Upper lobe of right lung (tissue), 1 donor: ENCODE results near the gene CHST2. TPM values are rescaled to one million over a fixed set of nuclear protein-coding genes. Genes with fewer than 3 reads are reported as not detected.

ENCODE experiments used
- ATAC-seq: fragments of 200-7000 bp; cut with Tn5 transposase; one replicate; pipeline ENCODE4 v1.9.1; 2020; ENCODE audit warnings: mild to moderate bottlenecking, moderate library complexity
- DNase-seq: peaks from one replicate; pipeline ENCODE4 v3.0.0-alpha.2; 2020
- H3K27ac ChIP-seq: fragments of 200-600 bp; one replicate; pipeline ENCODE4 v1.8.0; 2022
- H3K27me3 ChIP-seq: fragments of 200-600 bp; one replicate; pipeline ENCODE4 v1.8.0; 2022; ENCODE audit warnings: mild to moderate bottlenecking
- H3K36me3 ChIP-seq: fragments of 200-600 bp; one replicate; pipeline ENCODE4 v1.8.0; 2022
- H3K4me1 ChIP-seq: fragments of 200-600 bp; one replicate; pipeline ENCODE4 v1.8.0; 2022
- H3K4me3 ChIP-seq: fragments of 200-600 bp; one replicate; pipeline ENCODE4 v1.8.0; 2022; ENCODE audit warnings: mild to moderate bottlenecking
- H3K9me3 ChIP-seq: fragments of 200-600 bp; one replicate; pipeline ENCODE4 v1.8.0; 2022
- intact Hi-C: fragments of 100-400 bp; cut with DNase I; formaldehyde crosslinking; loops from one replicate; pipeline ENCODE4 v1.11.0; 2022
- total RNA-seq: library from RNA; stranded (reverse); fragmentation: NEBNext Ultra II Directional; extraction: Animal tissue kit (Norgen Biotek cat#: 25700); gene quantifications from one replicate; pipeline ENCODE4 v1.2.1, GENCODE V29; 2021
- TF ChIP-seq, protein P1 (sequence below): fragments of 200-600 bp; IDR thresholded peaks from one replicate; pipeline ENCODE4 v1.8.0; 2022; ENCODE audit warnings: antibody characterized with exemption
- donor health status: DM: no; HTN: yes; CAD: no; lungs with severe emphysema.

The CHST2 gene
- total RNA-seq, 1 donor from 2014 or later: 8.2 TPM

DNA sequence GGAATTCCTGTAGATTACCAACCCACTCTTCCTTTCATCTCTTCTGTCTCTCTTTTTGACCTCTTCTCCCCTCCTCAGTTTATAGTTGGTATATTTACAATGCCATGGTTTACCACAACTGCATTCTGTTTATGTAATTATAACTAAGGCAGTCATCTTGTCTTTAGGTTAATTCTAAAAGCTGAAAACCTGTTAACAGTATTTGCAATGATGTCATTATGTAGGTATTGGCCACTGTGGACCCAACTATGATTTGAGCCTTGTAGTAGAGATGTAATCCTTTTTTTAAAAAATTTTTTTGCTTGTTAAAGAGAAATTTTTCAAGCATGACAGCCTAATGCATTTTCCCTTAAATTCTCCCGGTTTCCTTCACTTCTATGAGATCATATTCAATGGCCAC lies 30.7 kb upstream of the CHST2 start:
- Histone ChIP-seq H3K4me1 (no peaks in the 10 kb centered on the region), H3K9me3 (no peaks in the 10 kb centered on the region), H3K27ac (no peak overlapping the region), H3K36me3 (no peaks in the 10 kb centered on the region), H3K27me3 (no peaks in the 10 kb centered on the region), H3K4me3 (no peak overlapping the region)
- intact Hi-C loops: no loop called here
- ATAC-seq (no peak), DNase-seq (no peak)
- TF ChIP-seq, protein P1, sequence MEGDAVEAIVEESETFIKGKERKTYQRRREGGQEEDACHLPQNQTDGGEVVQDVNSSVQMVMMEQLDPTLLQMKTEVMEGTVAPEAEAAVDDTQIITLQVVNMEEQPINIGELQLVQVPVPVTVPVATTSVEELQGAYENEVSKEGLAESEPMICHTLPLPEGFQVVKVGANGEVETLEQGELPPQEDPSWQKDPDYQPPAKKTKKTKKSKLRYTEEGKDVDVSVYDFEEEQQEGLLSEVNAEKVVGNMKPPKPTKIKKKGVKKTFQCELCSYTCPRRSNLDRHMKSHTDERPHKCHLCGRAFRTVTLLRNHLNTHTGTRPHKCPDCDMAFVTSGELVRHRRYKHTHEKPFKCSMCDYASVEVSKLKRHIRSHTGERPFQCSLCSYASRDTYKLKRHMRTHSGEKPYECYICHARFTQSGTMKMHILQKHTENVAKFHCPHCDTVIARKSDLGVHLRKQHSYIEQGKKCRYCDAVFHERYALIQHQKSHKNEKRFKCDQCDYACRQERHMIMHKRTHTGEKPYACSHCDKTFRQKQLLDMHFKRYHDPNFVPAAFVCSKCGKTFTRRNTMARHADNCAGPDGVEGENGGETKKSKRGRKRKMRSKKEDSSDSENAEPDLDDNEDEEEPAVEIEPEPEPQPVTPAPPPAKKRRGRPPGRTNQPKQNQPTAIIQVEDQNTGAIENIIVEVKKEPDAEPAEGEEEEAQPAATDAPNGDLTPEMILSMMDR: no peak

DNA sequence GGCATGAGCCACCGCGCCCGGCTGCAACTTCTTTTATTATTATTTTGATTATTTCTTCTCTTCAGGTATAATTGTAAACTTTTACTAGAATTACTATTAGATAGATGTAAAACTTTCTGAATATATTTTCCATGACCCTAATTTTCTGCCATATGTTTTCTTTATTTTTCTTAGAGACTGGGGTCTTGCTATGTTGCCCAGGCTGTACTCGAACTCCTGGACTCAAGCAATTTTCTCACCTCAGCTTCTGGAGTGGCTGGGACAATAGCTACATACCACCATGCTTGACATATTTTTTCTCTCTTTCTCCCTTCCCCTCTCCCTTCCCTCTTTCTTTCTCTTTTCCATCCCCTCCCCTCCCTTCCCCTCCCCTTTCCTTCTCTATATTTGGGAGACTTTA lies 29.6 kb upstream of the CHST2 start:
- H3K4me1 ChIP-seq: no peaks in the 10 kb centered on the region
- H3K4me3 ChIP-seq: no peak overlapping the region
- no peak for ATAC-seq
- no peaks in the 10 kb centered on the region for H3K9me3 ChIP-seq
- intact Hi-C loops: no loop called here
- H3K36me3 ChIP-seq: no peaks in the 10 kb centered on the region
- H3K27me3 ChIP-seq: no peaks in the 10 kb centered on the region
- no peak overlapping the region for H3K27ac ChIP-seq
- TF ChIP-seq, protein P1: no peak
- DNase-seq: no peak

DNA sequence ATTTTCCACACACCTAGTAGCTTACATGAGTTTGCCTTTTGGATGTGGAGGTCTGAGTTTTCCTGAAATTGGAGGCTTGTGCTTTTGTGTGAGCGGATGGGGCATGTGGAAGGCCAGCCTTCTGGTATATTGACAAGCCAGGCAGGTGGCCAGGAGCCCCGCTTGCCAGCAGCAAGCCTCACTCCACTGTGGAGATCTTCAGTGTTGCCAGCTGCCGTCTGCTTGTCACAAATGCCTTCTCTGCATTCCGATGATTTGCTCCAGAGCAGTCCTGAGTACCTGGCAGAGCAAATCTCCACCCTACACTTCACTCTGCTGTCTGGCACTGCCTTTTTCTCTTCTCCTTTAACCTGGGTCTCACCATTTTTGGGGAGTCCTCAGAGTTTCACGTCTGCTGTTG lies 29.1 kb upstream of the CHST2 start:
- no peaks in the 10 kb centered on the region for H3K9me3 ChIP-seq
- H3K27me3 ChIP-seq: no peaks in the 10 kb centered on the region
- no peaks in the 10 kb centered on the region for H3K36me3 ChIP-seq
- H3K27ac ChIP-seq: no peak overlapping the region
- H3K4me3 ChIP-seq: no peak overlapping the region
- ATAC-seq: peak; percentile 66
- DNase-seq: no peak
- intact Hi-C loops: no loop called here
- H3K4me1 ChIP-seq: no peaks in the 10 kb centered on the region
- TF ChIP-seq, protein P1: no peak

DNA sequence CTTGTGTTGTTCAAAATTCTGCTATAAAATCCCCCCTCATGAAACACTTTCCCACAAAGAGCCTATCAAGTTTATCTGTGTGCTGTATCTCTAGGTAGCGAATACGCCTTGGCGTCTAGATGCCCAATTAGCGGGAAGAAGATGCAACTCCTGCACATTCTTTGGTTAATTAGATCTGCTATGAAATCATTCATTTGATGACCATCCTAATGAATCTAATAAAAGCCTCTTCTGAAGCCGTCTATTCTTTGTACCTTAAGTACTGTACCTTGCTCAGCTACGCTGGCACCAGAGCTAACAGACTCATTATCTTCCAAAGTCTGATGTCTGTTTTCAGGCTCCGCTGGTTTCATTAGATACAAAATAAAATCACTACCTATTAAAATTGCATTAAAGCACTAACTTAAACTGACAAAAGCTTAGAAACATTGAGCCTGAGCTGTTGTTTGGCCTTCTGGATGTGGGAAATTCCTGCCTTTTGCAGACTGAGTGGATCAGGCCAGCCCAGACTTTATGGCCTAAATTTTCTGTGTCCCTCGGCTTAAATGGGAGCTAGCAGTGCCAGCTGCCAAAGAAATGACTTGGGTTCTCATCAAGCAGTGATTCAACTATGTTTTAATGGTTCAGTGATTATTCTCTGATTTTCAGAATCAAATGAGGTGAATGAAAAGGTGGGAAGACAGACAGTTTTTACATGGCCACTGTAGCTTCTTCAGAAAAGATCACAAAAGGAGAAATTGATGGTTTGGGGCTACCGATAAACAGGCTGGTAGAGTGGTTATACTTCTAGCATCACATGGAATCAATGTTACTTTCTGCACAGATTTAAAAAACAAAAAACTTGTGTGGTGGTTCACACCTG lies 28.4 kb upstream of the CHST2 start:
- Histone ChIP-seq H3K27ac (no peak overlapping the region), H3K27me3 (no peaks in the 10 kb centered on the region), H3K9me3 (no peaks in the 10 kb centered on the region), H3K4me3 (no peak overlapping the region), H3K4me1 (no peaks in the 10 kb centered on the region), H3K36me3 (no peaks in the 10 kb centered on the region)
- intact Hi-C loops: no loop called here
- DNase-seq (no peak), ATAC-seq (no peak)
- TF ChIP-seq, protein P1: no peak

DNA sequence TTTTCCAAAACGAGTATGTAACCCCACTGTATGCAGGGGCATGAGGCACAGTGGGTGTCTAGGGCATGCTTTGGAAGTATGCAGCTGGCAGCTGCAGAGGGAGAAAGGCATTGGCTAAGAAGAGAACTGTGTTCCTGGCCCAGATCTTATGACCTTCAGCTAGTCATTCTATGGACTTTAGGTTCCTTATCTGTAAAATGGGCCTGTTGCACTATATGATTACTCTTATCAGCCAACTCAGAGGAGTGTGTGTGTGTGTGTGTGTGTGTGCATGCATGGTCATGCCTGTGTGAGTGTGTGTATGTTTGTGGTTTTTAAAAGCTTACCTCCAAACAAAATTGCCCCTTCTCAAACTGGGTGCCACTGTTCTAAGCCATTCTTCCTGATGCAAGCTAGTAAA lies 27.4 kb upstream of the CHST2 start:
- TF ChIP-seq, protein P1: no peak
- no peaks in the 10 kb centered on the region for H3K27me3 ChIP-seq
- H3K36me3 ChIP-seq: no peaks in the 10 kb centered on the region
- DNase-seq: no peak
- no peaks in the 10 kb centered on the region for H3K9me3 ChIP-seq
- H3K27ac ChIP-seq: no peak overlapping the region
- no peaks in the 10 kb centered on the region for H3K4me1 ChIP-seq
- no peak overlapping the region for H3K4me3 ChIP-seq
- intact Hi-C loops: no loop called here
- ATAC-seq: no peak
